Measurements from ENCODE around the gene PPP2R2C.

PPP2R2C gene

GRCh38 chr4:6494431-6495295, 22.2 kb upstream of the PPP2R2C start:
- ChIA-PET CTCF (no interaction called here), POLR2A (no interaction called here)
- no peaks in the 10 kb centered on the region for H3K36me3 ChIP-seq (ENCODE audit: control insufficient read depth in 4 of 4, insufficient read depth in 4 of 4, low read length in 3 of 4)
- H3K27ac ChIP-seq (ENCODE audit: insufficient read depth in 1 of 2, low read depth in 1 of 2, low read length in 2 of 2, poor library complexity in 1 of 2, severe bottlenecking in 2 of 2), result no peak overlapping the region
- H3K4me1 ChIP-seq (ENCODE audit: control extremely low read depth in 1 of 4, control insufficient read depth in 4 of 4, insufficient read depth in 4 of 4, low read length in 3 of 4), result peaks cover 0 to 3% (median 0%) of the 10 kb centered on the region in 4 experiments
- H3K4me3 ChIP-seq (ENCODE audit: control insufficient read depth in 1 of 7, extremely low read depth in 1 of 7, insufficient read depth in 4 of 7, low read depth in 2 of 7, low read length in 6 of 7), result no peak overlapping the region
- peaks cover 0 to 16% (median 8%) of the 10 kb centered on the region in 5 experiments for H3K9me3 ChIP-seq (ENCODE audit: control extremely low read depth in 1 of 5, control insufficient read depth in 4 of 5, insufficient read depth in 2 of 5, low read depth in 1 of 5, low read length in 4 of 5)
- WGBS (ENCODE audit: insufficient coverage), result 89% methylated on average over 15 of the region's 18 CpGs
- DNase-seq, result no peak
- H3K27me3 ChIP-seq (replicated peaks in 2 of 5; ENCODE audit: control insufficient read depth in 4 of 5, insufficient read depth in 5 of 5, low read length in 4 of 5), result peaks cover 0 to 58% (median 2%) of the 10 kb centered on the region in 5 experiments

GRCh38 chr4:6493658-6494304, 21.4 kb upstream of the PPP2R2C start:
- CTCF ChIA-PET, result no interaction called here
- Histone ChIP-seq H3K4me3 (ENCODE audit: control insufficient read depth in 1 of 7, extremely low read depth in 1 of 7, insufficient read depth in 4 of 7, low read depth in 2 of 7, low read length in 6 of 7) (no peak overlapping the region), H3K4me1 (ENCODE audit: control extremely low read depth in 1 of 4, control insufficient read depth in 4 of 4, insufficient read depth in 4 of 4, low read length in 3 of 4) (no peaks in the 10 kb centered on the region), H3K36me3 (ENCODE audit: control insufficient read depth in 4 of 4, insufficient read depth in 4 of 4, low read length in 3 of 4) (no peaks in the 10 kb centered on the region), H3K27me3 (replicated peaks in 2 of 5; ENCODE audit: control insufficient read depth in 4 of 5, insufficient read depth in 5 of 5, low read length in 4 of 5) (peaks cover 0 to 50% (median 2%) of the 10 kb centered on the region in 5 experiments), H3K9me3 (ENCODE audit: control extremely low read depth in 1 of 5, control insufficient read depth in 4 of 5, insufficient read depth in 2 of 5, low read depth in 1 of 5, low read length in 4 of 5) (peaks cover 0 to 20% (median 8%) of the 10 kb centered on the region in 5 experiments), H3K27ac (ENCODE audit: insufficient read depth in 1 of 2, low read depth in 1 of 2, low read length in 2 of 2, poor library complexity in 1 of 2, severe bottlenecking in 2 of 2) (no peak overlapping the region)
- POLR2A ChIA-PET, result no interaction called here
- DNase-seq, result no peak
- WGBS (ENCODE audit: insufficient coverage), result 36% methylated on average over 17 of the region's 22 CpGs

GRCh38 chr4:6492861-6493657, 20.6 kb upstream of the PPP2R2C start:
- H3K27me3 ChIP-seq (replicated peaks in 2 of 5; ENCODE audit: control insufficient read depth in 4 of 5, insufficient read depth in 5 of 5, low read length in 4 of 5), result peaks cover 0 to 46% (median 2%) of the 10 kb centered on the region in 5 experiments
- ChIA-PET CTCF (no interaction called here), POLR2A (no interaction called here)
- no peak for DNase-seq
- H3K36me3 ChIP-seq (ENCODE audit: control insufficient read depth in 4 of 4, insufficient read depth in 4 of 4, low read length in 3 of 4), result no peaks in the 10 kb centered on the region
- no peak overlapping the region for H3K27ac ChIP-seq (ENCODE audit: insufficient read depth in 1 of 2, low read depth in 1 of 2, low read length in 2 of 2, poor library complexity in 1 of 2, severe bottlenecking in 2 of 2)
- 77% methylated on average over 10 of the region's 13 CpGs for WGBS (ENCODE audit: insufficient coverage)
- no peak overlapping the region for H3K4me3 ChIP-seq (ENCODE audit: control insufficient read depth in 1 of 7, extremely low read depth in 1 of 7, insufficient read depth in 4 of 7, low read depth in 2 of 7, low read length in 6 of 7)
- no peaks in the 10 kb centered on the region for H3K4me1 ChIP-seq (ENCODE audit: control extremely low read depth in 1 of 4, control insufficient read depth in 4 of 4, insufficient read depth in 4 of 4, low read length in 3 of 4)
- peaks cover 0 to 25% (median 8%) of the 10 kb centered on the region in 5 experiments for H3K9me3 ChIP-seq (ENCODE audit: control extremely low read depth in 1 of 5, control insufficient read depth in 4 of 5, insufficient read depth in 2 of 5, low read depth in 1 of 5, low read length in 4 of 5)

- Histone ChIP-seq H3K27ac (ENCODE audit: insufficient read depth in 1 of 2, low read depth in 1 of 2, low read length in 2 of 2, poor library complexity in 1 of 2, severe bottlenecking in 2 of 2) (no peak overlapping the region), H3K4me3 (ENCODE audit: control insufficient read depth in 1 of 7, extremely low read depth in 1 of 7, insufficient read depth in 4 of 7, low read depth in 2 of 7, low read length in 6 of 7) (no peak overlapping the region), H3K4me1 (ENCODE audit: control extremely low read depth in 1 of 4, control insufficient read depth in 4 of 4, insufficient read depth in 4 of 4, low read length in 3 of 4) (no peaks in the 10 kb centered on the region), H3K36me3 (ENCODE audit: control insufficient read depth in 4 of 4, insufficient read depth in 4 of 4, low read length in 3 of 4) (no peaks in the 10 kb centered on the region), H3K9me3 (ENCODE audit: control extremely low read depth in 1 of 5, control insufficient read depth in 4 of 5, insufficient read depth in 2 of 5, low read depth in 1 of 5, low read length in 4 of 5) (peaks cover 0 to 34% (median 8%) of the 10 kb centered on the region in 5 experiments), H3K27me3 (replicated peaks in 2 of 5; ENCODE audit: control insufficient read depth in 4 of 5, insufficient read depth in 5 of 5, low read length in 4 of 5) (peaks cover 0 to 38% (median 2%) of the 10 kb centered on the region in 5 experiments)
- CTCF ChIA-PET, result no interaction called here
- WGBS (ENCODE audit: insufficient coverage), result 84% methylated on average over 5 of the region's 6 CpGs
- POLR2A ChIA-PET, result no interaction called here
- no peak for DNase-seq
These were observed 19.7 kb upstream of the PPP2R2C start for GRCh38 chr4:6492027-6492590.

- H3K36me3 ChIP-seq (ENCODE audit: control insufficient read depth in 4 of 4, insufficient read depth in 4 of 4, low read length in 3 of 4), result no peaks in the 10 kb centered on the region
- DNase-seq, result no peak
- no peaks in the 10 kb centered on the region for H3K4me1 ChIP-seq (ENCODE audit: control extremely low read depth in 1 of 4, control insufficient read depth in 4 of 4, insufficient read depth in 4 of 4, low read length in 3 of 4)
- ChIA-PET CTCF (no interaction called here), POLR2A (no interaction called here)
- no peak overlapping the region for H3K27ac ChIP-seq (ENCODE audit: insufficient read depth in 1 of 2, low read depth in 1 of 2, low read length in 2 of 2, poor library complexity in 1 of 2, severe bottlenecking in 2 of 2)
- H3K27me3 ChIP-seq (replicated peaks in 2 of 5; ENCODE audit: control insufficient read depth in 4 of 5, insufficient read depth in 5 of 5, low read length in 4 of 5), result peaks cover 0 to 35% (median 2%) of the 10 kb centered on the region in 5 experiments
- H3K9me3 ChIP-seq (ENCODE audit: control extremely low read depth in 1 of 5, control insufficient read depth in 4 of 5, insufficient read depth in 2 of 5, low read depth in 1 of 5, low read length in 4 of 5), result peaks cover 0 to 42% (median 8%) of the 10 kb centered on the region in 5 experiments
- H3K4me3 ChIP-seq (ENCODE audit: control insufficient read depth in 1 of 7, extremely low read depth in 1 of 7, insufficient read depth in 4 of 7, low read depth in 2 of 7, low read length in 6 of 7), result no peak overlapping the region
These were observed 18.8 kb upstream of the PPP2R2C start for GRCh38 chr4:6491235-6491634.

GRCh38 chr4:6489927-6490326, 17.5 kb upstream of the PPP2R2C start:
- POLR2A ChIA-PET, result no interaction called here
- no peaks in the 10 kb centered on the region for H3K4me1 ChIP-seq (ENCODE audit: control extremely low read depth in 1 of 4, control insufficient read depth in 4 of 4, insufficient read depth in 4 of 4, low read length in 3 of 4)
- no peak overlapping the region for H3K27ac ChIP-seq (ENCODE audit: insufficient read depth in 1 of 2, low read depth in 1 of 2, low read length in 2 of 2, poor library complexity in 1 of 2, severe bottlenecking in 2 of 2)
- no peaks in the 10 kb centered on the region for H3K36me3 ChIP-seq (ENCODE audit: control insufficient read depth in 4 of 4, insufficient read depth in 4 of 4, low read length in 3 of 4)
- WGBS (ENCODE audit: insufficient coverage), result 75% methylated on average over 4 of the region's 4 CpGs
- no peak for DNase-seq
- CTCF ChIA-PET, result no interaction called here
- H3K4me3 ChIP-seq (ENCODE audit: control insufficient read depth in 1 of 7, extremely low read depth in 1 of 7, insufficient read depth in 4 of 7, low read depth in 2 of 7, low read length in 6 of 7), result no peak overlapping the region
- H3K9me3 ChIP-seq (ENCODE audit: control extremely low read depth in 1 of 5, control insufficient read depth in 4 of 5, insufficient read depth in 2 of 5, low read depth in 1 of 5, low read length in 4 of 5), result peaks cover 3 to 47% (median 11%) of the 10 kb centered on the region in 5 experiments
- H3K27me3 ChIP-seq (replicated peaks in 2 of 5; ENCODE audit: control insufficient read depth in 4 of 5, insufficient read depth in 5 of 5, low read length in 4 of 5), result peaks cover 0 to 33% (median 2%) of the 10 kb centered on the region in 5 experiments
